ENCODE measurements around the gene LTBP1. TPM values are rescaled to one million over a fixed set of nuclear protein-coding genes. Genes with fewer than 3 reads are reported as not detected.

Gene LTBP1
- total RNA-seq, 1 experiment from 2014 or later, result 13.9 TPM

DNA sequence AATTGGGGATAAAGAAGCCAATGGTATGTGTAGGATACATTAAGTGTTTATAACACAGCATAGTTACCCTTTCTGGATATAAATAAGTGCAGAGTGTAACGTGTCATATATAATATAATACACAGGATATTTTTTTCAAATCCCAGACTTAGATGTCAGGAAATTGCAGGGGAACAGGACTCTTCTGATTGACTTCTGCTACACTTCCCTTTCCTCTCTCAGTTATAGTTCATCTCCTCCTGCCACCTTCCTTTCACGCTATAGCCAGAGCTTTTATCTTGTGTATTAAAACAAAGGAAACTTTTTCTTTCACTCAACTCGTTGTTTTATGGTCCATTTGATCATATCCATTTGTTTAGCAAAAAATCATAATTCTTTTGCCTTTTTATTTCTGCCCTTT, 371.7 kb downstream of the LTBP1 start:
- H3K27ac Mint-ChIP-seq (ENCODE audit: unreplicated experiment), result no peak overlapping the region
- no peaks in the 10 kb centered on the region for H3K4me1 Mint-ChIP-seq (ENCODE audit: low read depth, unreplicated experiment)
- no peaks in the 10 kb centered on the region for H3K36me3 Mint-ChIP-seq (ENCODE audit: insufficient read depth, unreplicated experiment)
- intact Hi-C loops (cut with micrococcal nuclease; ENCODE audit: unreplicated experiment), result no loop called here
- BruUV-seq (replicated peaks), result no TSS peak
- H3K27me3 Mint-ChIP-seq (ENCODE audit: unreplicated experiment), result no peaks in the 10 kb centered on the region
- no peak for TF ChIP-seq CTCF (IDR thresholded peaks at IDR 0.05; ENCODE audit: unreplicated experiment)
- no peak for DNase-seq
- no peaks in the 10 kb centered on the region for H3K9me3 Mint-ChIP-seq (ENCODE audit: low read depth, unreplicated experiment)
- CTCF ChIA-PET, result no interaction called here
- no peak overlapping the region for H3K4me3 Mint-ChIP-seq (ENCODE audit: low read depth, unreplicated experiment)

GRCh38 chr2:33320573-33320972, 373.8 kb downstream of the LTBP1 start:
- no peaks in the 10 kb centered on the region for H3K9me3 Mint-ChIP-seq (ENCODE audit: low read depth, unreplicated experiment)
- H3K36me3 Mint-ChIP-seq (ENCODE audit: insufficient read depth, unreplicated experiment), result no peaks in the 10 kb centered on the region
- no peak for DNase-seq
- CTCF ChIA-PET, result no interaction called here
- no peak overlapping the region for H3K4me3 Mint-ChIP-seq (ENCODE audit: low read depth, unreplicated experiment)
- H3K27me3 Mint-ChIP-seq (ENCODE audit: unreplicated experiment), result no peaks in the 10 kb centered on the region
- intact Hi-C loops (cut with micrococcal nuclease; ENCODE audit: unreplicated experiment), result no loop called here
- no peak for TF ChIP-seq CTCF (IDR thresholded peaks at IDR 0.05; ENCODE audit: unreplicated experiment)
- no peak overlapping the region for H3K27ac Mint-ChIP-seq (ENCODE audit: unreplicated experiment)
- no TSS peak for BruUV-seq (replicated peaks)
- no peaks in the 10 kb centered on the region for H3K4me1 Mint-ChIP-seq (ENCODE audit: low read depth, unreplicated experiment)

- DNase-seq, result no peak
- H3K4me3 Mint-ChIP-seq (ENCODE audit: low read depth, unreplicated experiment), result no peak overlapping the region
- no TSS peak for BruUV-seq (replicated peaks)
- no peaks in the 10 kb centered on the region for H3K4me1 Mint-ChIP-seq (ENCODE audit: low read depth, unreplicated experiment)
- intact Hi-C loops (cut with micrococcal nuclease; ENCODE audit: unreplicated experiment), result no loop called here
- no peak for TF ChIP-seq CTCF (IDR thresholded peaks at IDR 0.05; ENCODE audit: unreplicated experiment)
- CTCF ChIA-PET, result no interaction called here
- H3K27me3 Mint-ChIP-seq (ENCODE audit: unreplicated experiment), result no peaks in the 10 kb centered on the region
- H3K9me3 Mint-ChIP-seq (ENCODE audit: low read depth, unreplicated experiment), result no peaks in the 10 kb centered on the region
- H3K27ac Mint-ChIP-seq (ENCODE audit: unreplicated experiment), result no peak overlapping the region
- no peaks in the 10 kb centered on the region for H3K36me3 Mint-ChIP-seq (ENCODE audit: insufficient read depth, unreplicated experiment)
Measured at GRCh38 chr2:33321236-33321771, 374.6 kb downstream of the LTBP1 start.

DNA sequence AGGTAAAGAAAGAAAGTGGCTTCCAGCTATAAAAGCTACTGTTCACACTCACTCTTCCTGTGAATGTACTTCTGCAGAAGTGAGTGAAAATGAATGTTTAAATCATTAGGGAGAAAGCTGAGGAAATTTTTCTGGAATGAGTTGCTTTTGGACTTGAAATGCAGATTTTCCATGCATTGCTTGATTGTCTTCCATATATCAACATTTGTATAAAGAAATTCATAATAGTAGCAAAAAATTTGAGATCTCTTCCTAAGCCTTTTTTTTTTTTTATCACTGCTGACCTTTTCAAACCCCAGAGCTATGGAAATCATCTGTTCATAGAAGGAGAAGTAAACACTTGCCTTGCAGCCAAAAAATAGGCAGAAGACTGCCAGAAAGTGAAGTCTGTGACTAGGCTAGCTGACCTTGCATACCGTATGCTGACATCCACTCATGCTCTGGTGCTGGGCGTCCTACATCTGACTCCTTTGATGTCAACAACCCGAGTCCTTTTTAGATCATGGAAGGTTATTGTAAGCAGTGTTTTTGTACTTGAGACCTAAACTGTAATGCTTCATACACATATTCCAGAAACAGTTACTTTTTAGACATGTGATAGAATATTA, 375.2 kb downstream of the LTBP1 start:
- no peaks in the 10 kb centered on the region for H3K4me1 Mint-ChIP-seq (ENCODE audit: low read depth, unreplicated experiment)
- no peak overlapping the region for H3K4me3 Mint-ChIP-seq (ENCODE audit: low read depth, unreplicated experiment)
- TF ChIP-seq CTCF (IDR thresholded peaks at IDR 0.05; ENCODE audit: unreplicated experiment), result no peak
- H3K36me3 Mint-ChIP-seq (ENCODE audit: insufficient read depth, unreplicated experiment), result no peaks in the 10 kb centered on the region
- BruUV-seq (replicated peaks), result no TSS peak
- no peak overlapping the region for H3K27ac Mint-ChIP-seq (ENCODE audit: unreplicated experiment)
- H3K9me3 Mint-ChIP-seq (ENCODE audit: low read depth, unreplicated experiment), result no peaks in the 10 kb centered on the region
- CTCF ChIA-PET, result no interaction called here
- no peak for DNase-seq
- no peaks in the 10 kb centered on the region for H3K27me3 Mint-ChIP-seq (ENCODE audit: unreplicated experiment)
- intact Hi-C loops (cut with micrococcal nuclease; ENCODE audit: unreplicated experiment), result no loop called here

All from Calu3 (cell line).